ENCODE measurements around the gene RBM14.
A peak's percentile ranks its signal among the peaks of the same experiment; 100 is the strongest.

RBM14 gene

DNA sequence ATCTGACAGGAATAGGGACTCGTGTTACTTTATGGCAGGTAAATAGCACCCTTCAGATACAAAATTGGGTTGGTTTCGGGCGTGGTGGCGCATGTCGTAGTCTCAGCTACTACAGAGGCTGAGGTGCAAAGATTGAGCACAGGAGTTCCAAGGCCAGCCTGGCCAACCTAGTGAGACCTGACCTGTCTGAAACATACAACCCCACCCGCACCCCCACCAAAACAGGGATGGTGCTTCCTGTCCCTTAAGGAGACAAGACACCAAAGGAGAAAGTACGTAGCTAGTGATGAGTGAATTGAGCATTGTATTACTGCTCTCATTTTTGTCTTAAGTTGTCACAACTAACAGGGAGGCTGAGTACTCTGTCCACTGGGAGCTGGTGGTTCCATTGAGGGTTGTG, 36.2 kb downstream of the RBM14 start:
- Histone ChIP-seq H3K27ac (ENCODE audit: low read depth, low read length, severe bottlenecking) (no peak overlapping the region), H3K4me3 (ENCODE audit: extremely low read depth, insufficient read depth, low read length, poor library complexity, severe bottlenecking) (no peak overlapping the region), H3K9me3 (ENCODE audit: control insufficient read depth, low read length) (no peaks in the 10 kb centered on the region), H3K36me3 (ENCODE audit: control insufficient read depth, insufficient read depth, low read length) (peaks cover 92% of the 10 kb centered on the region), H3K4me1 (ENCODE audit: control insufficient read depth, insufficient read depth, low read length, poor library complexity, severe bottlenecking) (no peaks in the 10 kb centered on the region)
- WGBS, 2 experiments (ENCODE audit: insufficient coverage in 2 of 2): 95 to 96% methylated on average over 3 to 6 of the region's 7 CpGs

DNA sequence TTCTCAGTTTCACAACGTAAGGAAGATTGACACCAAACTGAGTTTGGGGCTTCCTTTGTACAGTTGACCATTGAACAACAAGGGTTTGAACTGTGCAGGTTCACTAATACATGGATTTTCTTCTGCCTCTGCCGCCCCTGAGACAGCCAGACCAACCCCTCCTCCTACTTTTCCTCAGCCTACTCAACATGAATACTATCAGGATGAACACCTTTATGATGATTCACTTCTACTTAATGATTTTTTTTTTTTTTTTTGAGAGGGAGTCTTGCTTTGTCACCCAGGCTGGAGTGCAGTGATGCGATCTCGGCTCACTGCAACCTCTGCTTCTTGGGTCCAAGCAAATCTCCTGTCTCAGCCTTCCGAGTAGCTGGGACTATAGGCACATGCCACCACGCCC, 36.7 kb downstream of the RBM14 start:
- no peaks in the 10 kb centered on the region for H3K4me1 ChIP-seq (ENCODE audit: control insufficient read depth, insufficient read depth, low read length, poor library complexity, severe bottlenecking)
- no peaks in the 10 kb centered on the region for H3K9me3 ChIP-seq (ENCODE audit: control insufficient read depth, low read length)
- H3K27ac ChIP-seq (ENCODE audit: low read depth, low read length, severe bottlenecking): no peak overlapping the region
- no peak overlapping the region for H3K4me3 ChIP-seq (ENCODE audit: extremely low read depth, insufficient read depth, low read length, poor library complexity, severe bottlenecking)
- H3K36me3 ChIP-seq (ENCODE audit: control insufficient read depth, insufficient read depth, low read length): peaks cover 91% of the 10 kb centered on the region
- 100% methylated on average over 2 to 3 of the region's 6 CpGs for whole genome bisulfite sequencing, 2 experiments (ENCODE audit: insufficient coverage in 2 of 2)

DNA sequence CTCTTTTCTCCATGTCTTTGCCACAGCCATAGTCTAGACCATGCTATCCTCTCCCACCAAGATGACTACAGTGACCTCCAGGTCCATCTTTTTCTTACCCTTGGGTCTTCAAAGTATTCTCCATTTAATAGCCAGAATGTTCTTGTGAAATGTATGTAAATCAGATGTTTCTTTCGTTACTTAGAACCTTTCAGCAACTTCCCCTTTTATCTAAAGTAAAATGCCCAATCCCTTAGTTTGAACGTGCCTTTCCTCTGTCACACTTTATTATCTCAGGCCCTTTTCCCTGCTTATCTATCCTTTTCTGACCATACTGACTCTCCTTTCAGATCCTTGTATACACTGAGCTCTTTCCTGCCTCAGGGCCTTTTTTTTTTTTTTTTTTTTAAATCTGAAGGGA, 43.3 kb downstream of the RBM14 start:
- no peaks in the 10 kb centered on the region for H3K4me1 ChIP-seq (ENCODE audit: control insufficient read depth, insufficient read depth, low read length, poor library complexity, severe bottlenecking)
- H3K9me3 ChIP-seq (ENCODE audit: control insufficient read depth, low read length): no peaks in the 10 kb centered on the region
- no peak overlapping the region for H3K4me3 ChIP-seq (ENCODE audit: extremely low read depth, insufficient read depth, low read length, poor library complexity, severe bottlenecking)
- H3K36me3 ChIP-seq (ENCODE audit: control insufficient read depth, insufficient read depth, low read length): peaks cover 78% of the 10 kb centered on the region
- no peak overlapping the region for H3K27ac ChIP-seq (ENCODE audit: low read depth, low read length, severe bottlenecking)
- WGBS, 2 experiments (ENCODE audit: insufficient coverage in 2 of 2): 82 to 100% methylated on average over 1 to 2 of the region's 2 CpGs

DNA sequence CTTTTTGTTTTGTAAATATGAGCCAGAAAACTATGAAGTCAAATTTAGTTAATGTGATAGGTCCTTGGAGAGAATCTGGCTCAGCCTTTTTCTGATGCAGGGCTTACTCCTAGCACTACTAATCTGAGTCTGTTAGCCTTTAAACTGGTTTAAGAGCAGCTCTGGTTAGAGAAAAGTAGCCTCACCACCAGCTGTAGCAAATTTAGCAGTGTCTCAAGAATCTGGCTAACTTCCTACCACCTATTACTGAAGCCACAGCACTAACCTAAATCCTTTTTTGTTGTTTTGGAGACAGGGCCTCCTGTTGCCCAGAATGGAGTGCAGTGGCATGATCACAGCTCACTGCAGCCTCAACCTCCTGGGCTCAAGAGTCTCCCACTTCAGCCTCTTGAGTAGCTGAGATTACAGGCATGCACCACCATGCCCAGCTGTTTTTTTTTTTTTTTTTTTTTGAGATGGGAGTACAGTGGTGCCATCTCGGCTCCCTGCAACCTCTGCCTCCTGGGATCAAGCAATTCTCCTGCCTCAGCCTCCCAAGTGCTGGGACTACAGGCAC, 47.4 kb downstream of the RBM14 start:
- Histone ChIP-seq H3K9me3 (ENCODE audit: control insufficient read depth, low read length) (no peaks in the 10 kb centered on the region), H3K4me1 (ENCODE audit: control insufficient read depth, insufficient read depth, low read length, poor library complexity, severe bottlenecking) (no peaks in the 10 kb centered on the region), H3K4me3 (ENCODE audit: extremely low read depth, insufficient read depth, low read length, poor library complexity, severe bottlenecking) (no peak overlapping the region), H3K27ac (ENCODE audit: low read depth, low read length, severe bottlenecking) (no peak overlapping the region), H3K36me3 (ENCODE audit: control insufficient read depth, insufficient read depth, low read length) (peaks cover 83% of the 10 kb centered on the region)
- WGBS, 2 experiments (ENCODE audit: insufficient coverage in 2 of 2): no CpG with 5 or more reads among the region's 1 CpG

DNA sequence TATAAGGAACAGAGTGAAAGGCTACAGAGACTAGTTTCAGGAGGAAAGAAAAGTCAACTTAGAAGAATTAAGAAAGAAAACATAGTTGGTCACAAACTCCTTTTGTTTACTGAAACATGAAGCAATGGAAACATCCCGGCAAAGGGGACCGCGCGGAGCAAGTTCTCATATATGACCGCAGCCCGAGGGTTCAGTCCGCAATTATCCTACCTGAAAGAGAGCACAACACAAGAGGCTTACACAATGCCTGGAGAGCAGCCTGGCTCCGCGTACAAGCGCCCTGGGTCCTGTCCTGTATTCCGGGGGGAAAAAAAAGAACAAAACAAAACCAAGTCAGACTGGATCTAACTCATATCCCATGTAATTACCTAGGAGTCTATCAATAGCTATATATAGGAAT, 48.9 kb downstream of the RBM14 start:
- WGBS, 2 experiments (ENCODE audit: insufficient coverage in 2 of 2): 93 to 96% methylated on average over 7 to 9 of the region's 11 CpGs
- H3K4me1 ChIP-seq (ENCODE audit: control insufficient read depth, insufficient read depth, low read length, poor library complexity, severe bottlenecking): no peaks in the 10 kb centered on the region
- H3K36me3 ChIP-seq (ENCODE audit: control insufficient read depth, insufficient read depth, low read length): peaks cover 75% of the 10 kb centered on the region
- H3K9me3 ChIP-seq (ENCODE audit: control insufficient read depth, low read length): no peaks in the 10 kb centered on the region
- H3K4me3 ChIP-seq (ENCODE audit: extremely low read depth, insufficient read depth, low read length, poor library complexity, severe bottlenecking): no peak overlapping the region
- no peak overlapping the region for H3K27ac ChIP-seq (ENCODE audit: low read depth, low read length, severe bottlenecking)

DNA sequence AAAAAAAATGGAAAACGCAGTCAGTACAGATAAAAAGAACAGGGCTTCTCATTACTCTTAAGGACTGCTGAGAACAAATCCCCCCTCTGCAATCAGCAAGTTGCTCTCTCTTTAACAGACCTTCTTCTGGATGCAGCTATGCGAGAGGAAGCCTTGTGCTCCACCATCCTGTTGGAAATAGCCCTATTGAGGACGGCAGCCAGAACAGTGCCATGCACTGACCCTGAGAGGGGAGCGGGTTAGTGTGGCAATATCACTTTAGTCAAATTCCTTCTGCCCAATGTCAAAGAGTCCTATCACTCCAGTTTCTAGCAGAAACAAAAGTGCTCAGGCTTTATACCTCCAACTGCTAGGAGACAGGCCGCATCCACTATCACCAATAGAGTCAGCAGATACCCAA, 54.4 kb downstream of the RBM14 start:
- 100% methylated on average over 3 of the region's 5 CpGs for WGBS, 2 experiments (ENCODE audit: insufficient coverage in 2 of 2)
- H3K4me1 ChIP-seq (ENCODE audit: control insufficient read depth, insufficient read depth, low read length, poor library complexity, severe bottlenecking): peaks cover 9% of the 10 kb centered on the region
- H3K36me3 ChIP-seq (ENCODE audit: control insufficient read depth, insufficient read depth, low read length): peaks cover 56% of the 10 kb centered on the region
- H3K4me3 ChIP-seq (ENCODE audit: extremely low read depth, insufficient read depth, low read length, poor library complexity, severe bottlenecking): no peak overlapping the region
- H3K27ac ChIP-seq (ENCODE audit: low read depth, low read length, severe bottlenecking): no peak overlapping the region
- H3K9me3 ChIP-seq (ENCODE audit: control insufficient read depth, low read length): no peaks in the 10 kb centered on the region

DNA sequence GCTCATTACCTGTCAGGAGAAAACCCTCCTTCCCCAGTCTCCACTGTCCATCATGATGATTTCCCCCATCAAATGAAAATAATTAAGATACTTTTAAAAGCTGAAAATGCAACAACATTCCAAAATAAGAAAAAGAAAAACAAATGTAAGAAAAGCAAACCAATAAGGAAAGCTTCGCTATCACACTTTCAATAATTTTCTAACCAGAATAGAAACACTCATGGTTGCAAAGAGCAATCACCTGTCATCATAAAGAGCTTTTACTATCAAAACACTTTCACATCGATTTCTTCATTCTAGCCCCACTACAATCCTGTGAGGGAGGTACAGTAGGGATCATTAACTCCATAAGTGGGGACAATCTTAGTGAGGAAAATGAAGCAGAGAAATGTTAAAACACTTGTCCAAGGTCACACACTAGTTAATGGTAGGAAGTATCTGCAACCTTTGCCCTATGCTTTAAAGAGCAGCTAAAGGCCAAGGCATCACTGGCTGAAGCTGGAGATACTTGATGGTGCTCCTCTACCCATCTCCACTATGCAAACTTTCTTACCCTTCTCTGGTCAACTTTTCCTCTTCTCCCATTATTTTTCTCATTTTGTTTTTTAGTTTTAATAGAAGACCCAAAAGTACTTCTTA, 58.7 kb downstream of the RBM14 start:
- peaks cover 32% of the 10 kb centered on the region for H3K36me3 ChIP-seq (ENCODE audit: control insufficient read depth, insufficient read depth, low read length)
- no peak overlapping the region for H3K4me3 ChIP-seq (ENCODE audit: extremely low read depth, insufficient read depth, low read length, poor library complexity, severe bottlenecking)
- WGBS, 2 experiments (ENCODE audit: insufficient coverage in 2 of 2): no CpG with 5 or more reads among the region's 2 CpGs
- H3K27ac ChIP-seq (ENCODE audit: low read depth, low read length, severe bottlenecking): no peak overlapping the region
- peaks cover 17% of the 10 kb centered on the region for H3K4me1 ChIP-seq (ENCODE audit: control insufficient read depth, insufficient read depth, low read length, poor library complexity, severe bottlenecking)
- no peaks in the 10 kb centered on the region for H3K9me3 ChIP-seq (ENCODE audit: control insufficient read depth, low read length)

DNA sequence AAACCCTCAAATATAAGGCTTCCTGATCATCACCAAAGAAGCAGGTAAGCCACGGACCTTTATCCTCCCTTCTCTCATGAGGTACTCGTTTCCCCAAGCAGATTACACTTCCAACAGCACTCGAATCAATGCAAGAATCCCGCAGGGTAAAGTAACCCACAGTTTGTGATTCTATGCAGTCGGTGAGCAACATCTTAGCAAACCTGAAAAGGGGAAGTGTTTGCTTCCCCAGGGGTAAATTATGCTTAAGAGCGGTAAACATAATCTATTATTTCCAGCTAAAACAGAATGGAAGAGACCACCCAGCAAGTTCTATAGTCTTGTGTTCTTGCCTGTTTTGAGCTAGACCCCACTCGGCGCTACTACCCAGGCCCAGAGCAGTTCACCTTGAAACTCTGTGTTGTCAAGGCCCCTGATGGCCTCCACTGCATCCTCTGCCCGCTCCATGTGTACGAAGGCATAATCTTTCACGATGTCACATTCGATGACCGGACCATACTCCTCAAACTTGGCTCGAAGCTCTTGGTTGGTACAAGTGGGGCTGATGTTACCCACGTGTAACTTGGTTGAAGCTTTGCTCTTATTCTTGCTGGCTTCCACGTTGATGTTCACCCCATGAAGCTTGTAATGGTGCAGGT, 60.0 kb downstream of the RBM14 start:
- Histone ChIP-seq H3K4me3 (ENCODE audit: extremely low read depth, insufficient read depth, low read length, poor library complexity, severe bottlenecking) (peak overlapping the region; percentile 60), H3K36me3 (ENCODE audit: control insufficient read depth, insufficient read depth, low read length) (peaks cover 25% of the 10 kb centered on the region), H3K4me1 (ENCODE audit: control insufficient read depth, insufficient read depth, low read length, poor library complexity, severe bottlenecking) (peaks cover 17% of the 10 kb centered on the region), H3K9me3 (ENCODE audit: control insufficient read depth, low read length) (no peaks in the 10 kb centered on the region), H3K27ac (ENCODE audit: low read depth, low read length, severe bottlenecking) (no peak overlapping the region)
- 86 to 93% methylated on average over 9 to 14 of the region's 16 CpGs for WGBS, 2 experiments (ENCODE audit: insufficient coverage in 2 of 2)

Measured in mesodermal cell (in vitro differentiated cells).